Esophagus squamous epithelium (tissue), 4 donors: ENCODE results near the gene SLC44A4.
"Not testable (repeated sequence)": the region's sequence is repeated elsewhere in the genome, so short reads cannot be mapped to it uniquely, and the experiment has no call there.

ENCODE experiments used
- CTCF ChIP-seq, 6 experiments: fragments of 450-650 bp in 4 of 6; fragments of 200-600 bp in 2 of 6; sonication (generic) in 2 of 6; IDR thresholded peaks; one replicate each; pipeline ENCODE4 v1.5.1; 2016 to 2019; ENCODE audit warnings: antibody characterized with exemption in 6 of 6, mild to moderate bottlenecking in 4 of 6, moderate library complexity in 4 of 6
- POLR2A ChIP-seq, 4 donors: fragments of 450-650 bp; IDR thresholded peaks; one replicate each; pipeline ENCODE4 v1.6.1; 2017; ENCODE audit warnings: antibody characterized with exemption in 4 of 4, mild to moderate bottlenecking in 4 of 4, moderate library complexity in 3 of 4

- not testable (repeated sequence) for TF ChIP-seq CTCF, POLR2A (IDR thresholded peaks at IDR 0.05)
Observed at GRCh38 chr6:31823592-31824196, 55.1 kb downstream of the SLC44A4 start.
